ENCODE data around the gene ZC3H12C.

ZC3H12C gene

DNA sequence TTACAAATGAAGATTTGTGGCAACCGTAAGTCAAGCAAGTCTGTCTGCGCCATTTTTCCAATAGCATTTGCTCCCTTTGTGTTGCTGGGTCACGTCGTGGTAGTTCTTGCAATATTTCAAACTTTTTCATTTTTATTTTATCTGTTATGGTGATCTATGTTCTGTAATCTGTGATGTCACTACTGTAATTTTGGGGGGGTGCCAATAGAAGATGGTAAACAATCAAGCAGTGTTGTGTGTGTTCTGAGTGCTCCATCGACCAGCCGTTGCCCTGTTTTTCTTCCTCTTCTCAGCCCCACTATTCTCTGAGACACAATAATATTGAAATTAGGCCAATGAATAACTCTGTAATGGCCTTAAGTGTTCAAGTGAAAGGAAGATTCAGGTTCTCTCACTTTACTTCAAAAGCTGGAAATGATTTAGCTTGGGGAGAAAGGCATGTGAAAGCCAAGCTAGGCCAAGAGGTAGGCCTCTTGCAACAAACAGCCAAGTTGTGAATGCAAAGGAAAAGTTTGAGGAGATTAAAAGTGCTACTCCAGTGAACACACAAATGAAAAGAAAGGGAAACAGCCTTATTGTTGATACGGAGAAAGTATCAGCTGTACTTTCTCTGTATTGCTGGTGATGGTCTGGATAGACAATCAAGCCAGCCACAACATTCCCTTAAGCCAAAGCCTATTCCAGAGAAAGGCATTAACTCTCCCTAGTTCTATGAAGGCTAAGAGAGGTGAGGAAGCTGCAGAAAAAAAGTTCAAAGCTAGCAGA, 7.5 kb downstream of the ZC3H12C start:
- no peak for DNase-seq

DNA sequence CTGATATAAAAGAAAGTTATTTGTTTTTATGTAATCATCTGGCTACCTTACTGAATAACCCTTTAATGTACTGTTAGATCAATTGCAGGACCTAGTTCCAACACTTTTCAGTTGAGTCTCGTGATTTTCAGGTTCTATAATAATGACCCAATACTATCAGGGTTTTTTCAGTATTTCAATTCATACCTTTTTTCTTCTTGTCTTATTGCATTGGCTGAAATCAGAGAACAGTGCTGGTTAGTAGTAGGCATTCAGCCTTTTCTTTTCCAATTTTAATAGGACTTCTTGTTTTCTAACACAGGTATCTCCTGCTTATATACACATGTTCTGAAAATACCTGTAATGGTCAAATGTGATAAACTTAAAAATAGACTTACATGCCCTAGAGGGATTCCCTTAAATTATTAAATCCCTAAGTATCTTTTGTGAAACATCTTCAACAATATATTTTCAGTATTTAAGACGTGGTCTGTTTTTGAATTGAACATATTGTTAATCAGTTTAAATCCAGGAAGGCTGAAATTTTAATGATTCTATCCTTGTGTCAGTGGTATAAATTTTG, 13.6 kb downstream of the ZC3H12C start:
- no peak for DNase-seq

DNA sequence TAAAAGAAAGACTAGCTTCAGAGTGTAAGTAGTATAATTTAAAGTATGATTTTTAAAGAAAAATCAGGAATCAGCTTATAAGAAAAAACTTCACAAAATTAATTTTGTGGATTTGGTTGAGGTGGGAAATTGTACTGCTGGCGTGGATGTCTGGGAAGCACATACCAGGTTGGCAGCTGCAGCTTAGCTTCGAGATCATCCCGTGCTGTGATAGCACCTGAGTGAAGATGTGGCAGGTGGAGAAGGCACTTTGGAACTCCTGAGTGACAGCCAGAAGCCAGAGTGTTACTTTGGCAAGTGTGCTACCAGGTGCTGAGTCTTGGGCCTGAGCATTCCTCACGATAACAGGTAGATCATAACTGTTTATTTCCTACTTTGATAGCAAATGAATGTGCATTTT, 17.7 kb downstream of the ZC3H12C start:
- no peak for DNase-seq

DNA sequence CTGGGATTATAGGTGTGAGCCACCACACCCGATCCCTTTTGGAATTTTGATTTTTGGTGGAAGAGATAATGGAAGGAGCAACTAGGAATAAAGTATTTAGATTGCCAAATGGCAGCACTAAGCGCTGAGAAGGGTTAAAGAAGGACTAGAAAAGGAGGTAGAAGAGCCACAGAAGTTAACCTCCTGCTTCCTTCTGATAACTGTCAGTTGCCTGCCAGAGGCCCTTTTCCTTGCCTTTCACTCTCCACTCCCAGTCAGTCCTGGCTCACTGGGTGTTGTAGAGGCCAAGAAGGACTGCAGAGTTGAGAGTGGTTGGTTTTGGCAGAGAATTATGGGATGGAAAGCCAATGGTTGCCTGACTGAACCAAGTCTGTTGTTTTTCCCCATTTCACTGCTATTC, 19.3 kb downstream of the ZC3H12C start:
- DNase-seq: no peak

DNA sequence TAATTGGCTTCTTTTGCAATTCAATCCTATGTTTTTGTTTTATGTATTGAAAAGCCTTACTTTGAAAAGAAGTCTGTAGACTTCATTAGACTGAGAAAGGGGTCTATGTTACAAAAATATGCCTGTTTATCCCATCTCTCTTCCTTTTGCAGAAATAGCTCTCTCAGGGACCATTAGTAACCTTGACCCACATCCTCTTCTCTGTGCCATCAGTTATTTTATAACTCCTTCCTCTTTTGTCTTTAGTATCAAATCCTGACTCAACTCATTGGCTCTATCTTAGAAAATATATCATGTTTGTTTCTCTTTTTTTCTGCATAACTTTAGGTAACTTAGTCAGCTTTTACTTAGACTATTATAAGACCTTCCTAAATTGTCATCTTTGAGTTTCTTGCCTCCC, 20.3 kb downstream of the ZC3H12C start:
- peak; percentile 48 for DNase-seq

DNA sequence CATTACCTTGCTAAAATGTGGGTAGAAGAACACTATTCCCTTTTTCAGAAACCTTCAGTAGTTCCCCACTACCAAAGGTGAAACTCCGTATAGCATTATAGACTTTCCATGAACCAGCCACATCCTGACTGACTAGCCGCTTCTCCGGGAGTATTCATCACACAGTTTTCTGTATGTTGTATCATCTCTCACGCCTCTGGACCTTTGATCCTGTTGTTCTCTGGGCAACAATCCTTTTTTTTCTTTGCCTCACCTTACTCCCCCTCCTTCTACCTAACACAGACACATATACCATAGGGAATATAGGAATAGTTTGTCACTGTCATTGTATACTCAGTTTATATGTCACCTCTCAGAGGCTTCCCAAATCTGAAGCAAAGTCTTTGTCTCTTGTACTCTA, 20.8 kb downstream of the ZC3H12C start:
- no peak for DNase-seq

DNA sequence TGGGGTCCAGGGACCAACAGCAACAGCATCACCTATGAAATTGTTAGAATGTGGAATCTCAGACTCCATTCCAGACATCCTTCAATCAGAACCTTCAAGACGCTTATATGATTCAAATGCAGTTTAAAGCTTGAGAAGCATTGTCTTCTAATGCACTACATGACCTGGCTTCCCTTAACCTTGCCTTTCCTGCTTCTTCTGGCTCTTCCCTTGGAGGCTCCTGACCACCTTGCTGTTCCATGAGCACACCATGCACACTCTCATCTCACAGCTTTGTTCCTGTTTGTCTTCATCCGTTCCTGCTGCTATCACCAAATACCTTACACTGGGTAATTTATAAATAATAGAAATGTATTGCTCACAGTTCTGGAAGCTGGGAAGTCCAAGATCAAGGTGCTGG, 26.1 kb downstream of the ZC3H12C start:
- no peak for DNase-seq

DNA sequence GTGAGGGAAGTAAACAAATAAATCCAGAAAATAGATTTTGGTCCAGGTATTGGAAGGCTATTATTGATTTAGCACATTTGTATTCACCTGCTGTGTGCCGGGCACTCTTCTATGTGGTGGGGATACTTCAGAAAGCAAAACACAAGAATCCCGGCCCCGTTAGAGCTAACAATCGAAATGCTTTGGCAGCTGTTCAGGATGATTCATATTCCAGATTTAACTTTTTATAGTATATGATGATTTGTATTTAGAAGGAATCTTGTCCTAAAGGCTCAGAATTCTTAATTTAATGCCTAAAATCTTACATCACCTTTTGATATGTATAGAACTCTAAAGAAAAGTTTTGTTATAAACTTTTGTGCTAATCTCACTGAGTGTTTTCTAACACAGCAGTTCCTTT, 28.0 kb downstream of the ZC3H12C start:
- DNase-seq: no peak

DNA sequence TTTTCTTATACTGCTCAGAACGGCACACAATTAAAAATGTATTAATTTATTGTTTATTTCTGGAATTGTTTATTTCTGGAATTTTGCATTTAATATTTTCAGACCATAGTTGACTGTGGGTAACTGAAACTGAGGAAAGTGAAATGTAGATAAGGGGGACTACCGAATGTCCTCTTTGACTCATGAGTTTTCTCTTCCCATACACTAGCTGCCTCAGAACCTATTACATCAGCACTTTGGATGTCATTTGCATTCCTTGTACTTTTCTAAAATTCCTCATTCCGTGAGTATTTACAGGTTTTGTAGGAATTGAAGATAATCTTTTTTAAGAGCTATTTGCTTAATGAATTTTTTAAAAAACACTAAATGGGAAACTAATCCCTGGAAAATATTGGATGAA, 29.8 kb downstream of the ZC3H12C start:
- no peak for DNase-seq

DNA sequence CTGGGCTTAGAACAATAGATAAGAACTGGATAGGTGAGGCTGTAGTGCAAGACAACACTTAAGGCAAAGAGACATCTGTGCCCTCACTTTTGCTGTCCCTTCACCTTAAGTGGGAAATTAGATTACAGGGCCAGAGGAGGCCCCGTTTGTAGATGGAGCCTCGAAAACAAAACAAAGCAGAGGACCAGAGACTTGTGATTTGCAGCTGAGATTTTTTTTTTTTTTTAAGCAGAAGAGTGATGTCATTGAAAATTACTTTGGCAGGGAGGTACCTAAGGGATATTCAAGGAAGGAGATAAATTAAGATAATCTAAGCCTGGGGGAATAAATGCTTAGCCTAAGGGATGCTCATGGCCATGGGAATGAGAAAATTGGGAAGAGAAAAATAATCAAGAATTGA, 31.4 kb downstream of the ZC3H12C start:
- no peak for DNase-seq

DNA sequence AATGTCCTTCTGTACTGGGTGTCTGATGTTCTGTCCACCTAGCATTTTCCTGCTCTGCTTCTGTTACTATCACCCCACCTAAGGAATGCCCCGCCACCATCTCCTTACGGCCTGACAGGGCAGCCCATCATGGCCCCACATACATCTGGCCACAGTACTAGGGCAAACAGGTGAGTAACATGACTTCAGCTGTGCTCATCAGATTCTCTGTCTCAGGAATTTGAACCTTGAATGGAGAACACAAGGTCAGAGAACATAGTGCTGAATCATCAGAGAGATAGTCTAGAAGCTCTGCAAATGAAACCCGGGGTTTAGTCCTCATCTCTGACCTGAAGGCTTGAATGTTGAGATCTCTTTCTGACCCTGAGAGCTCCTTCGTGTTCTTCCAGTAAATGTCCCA, 32.4 kb downstream of the ZC3H12C start:
- DNase-seq: no peak

DNA sequence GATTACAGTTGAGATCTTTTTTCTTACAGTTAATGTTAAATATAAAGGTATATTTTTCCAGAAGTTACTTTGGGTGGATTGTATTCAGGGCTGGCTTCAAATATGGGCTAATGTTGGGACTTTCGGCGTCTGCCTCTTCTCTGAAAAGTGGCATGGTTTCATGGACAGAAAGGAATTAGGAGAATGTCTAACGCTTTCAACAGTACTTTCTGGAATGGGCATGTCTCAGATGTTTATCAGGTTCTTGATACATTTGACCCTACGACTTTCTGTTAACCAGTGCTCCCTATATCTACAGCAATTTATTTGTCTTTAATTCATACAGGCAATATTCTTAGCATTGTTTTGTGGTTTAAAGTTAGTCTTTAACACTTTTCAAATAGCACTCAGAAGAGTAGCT, 33.7 kb downstream of the ZC3H12C start:
- DNase-seq: no peak

DNA sequence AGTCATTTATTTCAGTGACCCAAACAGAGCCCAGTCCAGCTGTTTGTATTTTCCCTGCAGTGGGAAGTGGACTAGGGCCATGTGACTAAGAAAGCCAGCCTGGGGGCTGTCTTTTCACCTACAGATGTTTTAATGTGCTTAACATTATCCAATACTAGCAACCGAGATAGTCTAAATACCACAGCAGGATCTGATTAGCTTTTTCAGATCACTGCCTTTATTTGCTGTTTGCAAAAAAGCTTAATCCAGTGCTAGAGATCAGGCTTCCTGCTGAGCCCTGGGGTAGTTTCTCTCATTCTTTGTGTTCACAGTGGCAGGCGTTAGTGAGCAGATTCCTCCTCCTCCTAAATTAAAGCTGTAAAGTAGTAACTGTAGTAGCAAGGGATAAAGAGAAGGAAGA, 35.0 kb downstream of the ZC3H12C start:
- DNase-seq: no peak

DNA sequence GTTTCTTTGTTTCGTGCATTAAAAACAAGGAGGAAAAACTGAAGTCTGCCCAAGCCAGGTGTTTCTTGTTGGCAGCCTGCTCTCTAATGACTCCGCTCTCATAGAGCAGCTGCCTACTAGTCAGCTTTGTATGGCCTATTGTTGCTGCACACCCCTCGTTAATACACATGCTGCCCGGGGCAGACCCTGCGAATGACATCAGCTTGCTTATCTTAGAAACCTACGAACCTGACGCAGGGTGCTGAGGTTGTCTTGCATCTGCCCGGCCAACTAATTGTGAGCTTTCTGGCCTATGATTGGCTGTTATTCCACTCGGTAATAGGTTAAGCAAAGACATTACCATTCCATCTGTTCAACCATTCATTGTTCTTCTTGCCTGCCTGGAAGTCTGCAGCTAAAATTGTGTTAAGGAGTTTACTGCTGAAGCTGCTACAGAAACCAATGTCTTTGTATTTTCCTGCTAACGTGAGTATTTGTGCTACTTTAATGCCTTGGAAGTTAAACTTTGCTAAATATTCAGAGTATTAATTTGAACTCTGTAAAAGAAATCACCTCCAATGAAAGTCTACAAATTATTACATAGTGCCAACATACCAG, 37.5 kb downstream of the ZC3H12C start:
- no peak for DNase-seq

DNA sequence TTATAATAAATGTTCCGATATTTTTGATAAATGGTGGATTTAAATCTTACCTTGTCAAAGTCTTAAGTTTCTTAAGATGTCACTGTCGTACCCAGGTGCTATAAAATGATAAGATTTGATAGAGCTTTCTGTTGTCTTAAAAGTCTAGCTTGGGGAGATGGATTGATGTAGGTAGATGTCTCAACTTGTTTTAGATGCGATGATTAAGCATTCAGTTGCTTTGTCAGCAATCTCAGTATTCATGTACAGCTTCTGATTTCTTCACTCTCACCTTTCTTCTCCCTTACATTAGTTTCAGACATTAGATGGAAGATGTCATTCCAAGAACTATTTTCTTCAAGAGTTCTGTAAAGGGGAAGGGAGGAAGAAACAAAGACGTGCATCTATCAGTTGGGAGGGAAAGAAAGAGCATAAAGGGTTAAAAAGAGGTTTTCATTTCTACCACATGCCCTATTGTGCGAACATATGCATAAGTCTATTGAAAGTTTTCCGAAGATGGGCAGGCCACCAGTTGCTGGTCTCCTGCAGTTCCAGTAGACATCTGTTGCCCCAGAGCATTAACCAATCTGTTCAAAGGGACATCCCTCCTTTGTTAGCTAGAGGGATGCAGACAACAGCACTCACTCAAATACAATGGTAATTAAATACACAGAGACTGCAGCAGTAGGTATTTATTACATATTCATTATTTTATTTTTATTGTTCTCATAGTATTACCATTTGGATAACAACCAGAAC, 38.4 kb downstream of the ZC3H12C start:
- no peak for DNase-seq

DNA sequence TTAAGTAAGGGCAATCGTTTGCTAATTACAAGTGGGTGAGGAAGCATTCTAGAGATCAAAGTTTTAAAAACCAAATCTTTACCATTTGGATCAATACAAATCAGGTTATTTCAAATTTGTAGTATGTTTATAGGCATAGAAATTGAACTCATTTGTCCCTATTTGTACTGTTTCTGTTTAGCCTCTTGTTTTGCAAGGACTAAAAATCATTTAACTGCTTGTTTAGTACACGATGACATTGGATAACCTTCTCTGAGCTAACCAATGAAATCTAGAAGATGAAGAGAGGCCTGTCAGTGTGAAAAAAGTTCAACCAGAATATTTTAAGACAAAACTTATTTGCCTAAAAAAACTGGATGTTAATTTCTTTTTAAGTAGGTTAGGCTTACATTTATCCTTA, 40.0 kb downstream of the ZC3H12C start:
- DNase-seq: no peak

DNA sequence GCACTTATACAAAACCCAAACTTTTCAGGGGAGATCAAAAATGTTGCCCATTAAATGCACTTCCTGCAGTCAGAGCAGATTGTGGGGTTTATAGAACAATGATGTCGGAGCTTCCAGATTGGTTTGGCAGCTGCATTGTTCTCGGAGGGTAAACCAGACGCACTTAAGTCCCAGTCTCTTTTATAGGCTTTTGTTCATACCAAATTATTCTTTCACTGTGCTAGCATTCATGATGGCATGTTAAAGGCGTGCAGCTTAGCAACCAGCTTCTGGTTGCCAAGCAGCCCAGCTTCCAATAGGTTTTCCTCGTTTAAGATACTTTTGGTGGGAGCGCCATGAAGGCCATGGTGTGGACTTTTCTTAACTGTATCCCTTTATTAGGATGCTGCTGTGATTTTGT, 40.9 kb downstream of the ZC3H12C start:
- no peak for DNase-seq

DNA sequence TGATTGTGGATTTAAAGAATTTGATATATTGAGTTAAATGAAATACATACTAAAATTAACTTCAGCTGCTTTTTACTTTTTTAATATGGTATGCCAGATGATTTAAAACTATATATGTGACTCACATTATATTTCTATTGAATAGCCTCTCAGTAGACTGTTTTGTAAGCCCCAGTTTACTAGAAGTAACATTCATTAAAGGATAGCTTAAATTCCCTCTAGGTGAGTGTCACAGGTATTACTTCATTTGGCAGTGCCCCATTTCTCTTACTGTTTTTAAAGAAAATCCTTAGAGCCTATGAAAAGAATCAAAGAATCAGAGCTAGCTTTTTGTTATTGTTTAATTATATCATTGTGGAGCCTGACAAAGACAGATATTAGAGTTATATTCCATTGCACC, 48.6 kb downstream of the ZC3H12C start:
- no peak for DNase-seq

DNA sequence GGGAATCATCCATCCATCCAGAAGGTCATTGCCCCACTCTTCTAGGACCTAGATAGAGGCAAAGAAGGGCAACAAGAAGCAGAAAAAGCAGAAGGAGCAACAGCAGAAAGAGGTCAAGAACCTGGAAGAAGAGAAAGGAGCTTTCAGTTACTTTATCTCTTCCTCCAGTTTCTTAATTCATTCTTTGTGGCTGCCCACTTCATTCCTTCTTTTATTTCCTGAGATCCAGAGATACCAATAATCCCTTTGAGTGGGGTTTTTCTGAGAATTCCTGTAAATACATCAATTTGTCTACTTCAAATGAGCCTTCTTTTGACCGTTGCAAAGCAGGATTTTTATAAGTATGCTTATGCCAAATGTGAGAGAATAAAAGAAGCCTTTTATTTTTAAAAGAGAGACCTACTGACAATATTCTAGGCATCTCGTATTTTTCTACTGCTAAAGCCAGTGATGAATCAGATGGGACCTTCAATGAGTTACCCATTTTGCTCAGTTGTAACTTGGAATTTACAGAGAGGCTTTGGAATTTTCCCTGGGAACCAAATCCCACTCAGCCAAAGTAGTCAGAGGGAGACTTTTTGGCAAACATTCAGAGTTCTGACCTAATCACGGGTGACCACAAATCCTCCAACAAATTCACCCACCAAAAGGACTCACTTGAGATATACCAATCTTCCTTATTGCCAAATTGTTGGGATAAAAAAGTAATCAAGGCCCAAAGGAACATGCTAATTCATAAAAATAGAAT, 54.9 kb downstream of the ZC3H12C start:
- no peak for DNase-seq

DNA sequence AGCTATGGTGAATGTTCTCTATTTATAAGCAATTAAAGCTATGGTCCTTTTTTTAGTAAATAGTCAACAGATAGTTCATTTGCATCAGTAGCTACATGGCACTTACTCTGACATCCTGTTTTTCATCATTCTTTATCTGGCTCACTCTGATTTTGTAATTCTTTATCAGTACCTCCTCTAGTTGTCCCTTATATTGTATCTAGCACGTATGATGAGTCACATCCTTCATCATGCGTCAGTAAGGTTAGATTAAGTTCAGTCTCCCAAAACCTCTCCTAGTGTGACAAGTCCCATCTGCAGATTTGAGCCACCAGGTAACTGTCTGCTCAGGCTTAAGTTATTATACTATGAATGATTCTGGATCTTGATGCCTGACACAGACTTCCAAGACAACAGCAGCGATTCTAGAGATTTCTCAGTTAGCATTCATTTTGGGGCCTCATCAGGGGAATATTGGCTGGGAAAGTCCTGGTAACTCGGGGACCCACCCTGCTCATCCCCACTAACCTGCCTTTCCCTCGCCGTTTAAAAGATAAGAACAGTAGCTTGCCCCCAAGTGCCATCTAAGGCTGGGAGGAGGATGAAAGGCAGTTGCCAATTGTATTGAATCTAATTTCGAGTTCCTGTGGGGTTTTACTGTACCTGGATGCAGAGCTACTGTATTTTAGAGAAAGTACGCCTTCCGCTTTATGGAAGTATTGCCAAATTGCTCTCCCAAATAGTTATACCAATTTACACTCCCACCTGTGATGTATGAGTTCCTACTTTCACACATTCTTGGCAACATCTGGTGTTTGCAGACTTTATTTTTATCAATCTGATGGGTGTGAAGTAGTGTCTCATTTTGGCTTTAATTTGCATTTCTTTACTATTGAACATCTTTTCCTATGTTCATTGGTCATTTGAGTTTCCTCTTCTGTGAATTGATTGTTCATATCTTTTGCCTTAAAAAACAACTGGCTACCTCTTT, 55.9 kb downstream of the ZC3H12C start:
- no peak for DNase-seq

DNA sequence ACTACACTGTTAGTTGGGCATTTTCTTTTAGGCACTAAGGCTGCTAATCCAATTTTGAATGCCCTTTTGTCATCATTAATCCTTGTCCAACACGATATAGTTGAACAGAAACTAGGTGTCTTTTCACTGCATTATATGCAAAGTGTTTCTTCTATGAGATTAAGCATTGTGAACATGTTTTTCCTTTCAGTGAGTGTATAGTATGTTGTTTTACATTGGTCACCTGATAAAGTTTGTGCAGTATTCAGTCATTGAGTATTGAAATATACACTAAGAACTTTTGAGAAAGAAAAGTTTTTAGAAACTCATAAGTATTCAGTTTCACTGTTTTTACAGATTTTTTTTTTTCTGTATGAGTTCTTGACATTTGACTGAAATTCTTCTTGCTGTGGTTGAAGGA, 59.0 kb downstream of the ZC3H12C start:
- no peak for DNase-seq

DNA sequence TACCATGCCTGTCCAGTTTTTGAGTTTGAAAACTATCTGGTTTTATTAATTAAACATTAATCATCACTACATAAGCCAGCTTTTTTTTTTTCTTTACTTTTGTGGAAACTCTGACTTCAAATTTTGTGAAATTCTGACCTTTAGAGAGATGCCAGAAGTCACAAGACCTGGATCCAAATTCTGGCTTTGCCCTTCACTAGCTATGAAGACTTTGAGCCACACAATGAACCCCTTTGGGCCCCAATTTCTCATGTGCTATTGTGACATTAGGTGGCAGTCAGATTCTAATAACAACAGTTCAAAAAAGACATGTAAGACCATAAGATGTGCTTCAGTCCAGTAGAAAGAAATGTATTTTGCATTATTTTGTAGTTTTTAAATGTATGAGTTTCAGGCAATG, 60.3 kb downstream of the ZC3H12C start:
- DNase-seq: no peak
